ENCODE measurements around the gene MAST4.
"Not testable (repeated sequence)": the region's sequence is repeated elsewhere in the genome, so short reads cannot be mapped to it uniquely, and the experiment has no call there.

Gene MAST4

DNA sequence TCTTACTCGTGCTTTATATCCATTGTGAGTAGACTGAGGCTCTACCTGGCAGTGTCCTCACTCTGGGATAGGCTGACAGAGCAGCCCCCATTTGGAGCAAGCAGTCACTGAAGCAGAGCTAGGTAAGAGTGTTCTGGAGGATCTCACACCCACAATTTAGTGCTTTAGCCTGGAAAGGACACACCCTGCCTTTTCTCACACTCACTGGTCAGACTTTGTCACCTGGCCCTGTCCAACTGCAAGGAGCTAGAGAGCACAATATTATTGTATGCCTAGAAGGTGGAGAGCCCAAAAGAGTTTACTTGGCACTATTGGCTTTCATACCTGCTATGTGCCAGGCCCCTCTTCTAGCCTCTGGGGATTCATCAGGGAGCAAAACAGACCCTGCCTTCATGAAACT, 141.9 kb downstream of the MAST4 start:
- ATAC-seq (replicated peaks) (no peak), DNase-seq (no peak)
- no peaks in the 10 kb centered on the region for H3K9me3 Mint-ChIP-seq
- no peaks in the 10 kb centered on the region for H3K36me3 Mint-ChIP-seq (ENCODE audit: insufficient read depth)
- H3K4me1 Mint-ChIP-seq (ENCODE audit: low read depth in 2 of 2) = no peaks in the 10 kb centered on the region
- H3K27ac Mint-ChIP-seq = no peak overlapping the region
- no peak overlapping the region for H3K4me3 Mint-ChIP-seq
- peaks cover 22 to 61% of the 10 kb centered on the region in 2 donors for H3K27me3 Mint-ChIP-seq

DNA sequence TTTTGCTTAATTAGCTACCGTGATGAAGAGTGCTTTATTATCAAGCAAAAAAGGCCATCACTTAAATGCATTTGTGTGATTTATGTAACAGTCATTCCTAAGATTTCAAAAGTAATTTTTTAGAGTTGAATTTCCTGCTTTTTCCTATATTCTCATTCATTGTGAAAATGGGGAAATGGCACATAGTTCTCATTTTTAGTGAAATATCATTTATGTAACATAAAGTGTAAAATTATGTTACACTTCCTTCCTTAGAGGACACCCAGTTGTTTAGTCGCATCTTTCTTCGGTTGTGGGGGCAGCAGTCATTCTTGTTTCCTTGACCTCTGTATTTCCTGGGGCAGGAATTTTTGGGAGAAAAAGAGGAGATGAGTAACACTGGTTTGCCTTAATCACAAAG, 142.8 kb downstream of the MAST4 start:
- Mint-ChIP-seq H3K4me1 (ENCODE audit: low read depth in 2 of 2) (no peaks in the 10 kb centered on the region), H3K4me3 (no peak overlapping the region), H3K9me3 (no peaks in the 10 kb centered on the region), H3K36me3 (ENCODE audit: insufficient read depth) (peaks cover 2% of the 10 kb centered on the region), H3K27me3 (peaks cover 31 to 66% of the 10 kb centered on the region in 2 donors), H3K27ac (no peak overlapping the region)
- DNase-seq (no peak), ATAC-seq (replicated peaks) (no peak)

DNA sequence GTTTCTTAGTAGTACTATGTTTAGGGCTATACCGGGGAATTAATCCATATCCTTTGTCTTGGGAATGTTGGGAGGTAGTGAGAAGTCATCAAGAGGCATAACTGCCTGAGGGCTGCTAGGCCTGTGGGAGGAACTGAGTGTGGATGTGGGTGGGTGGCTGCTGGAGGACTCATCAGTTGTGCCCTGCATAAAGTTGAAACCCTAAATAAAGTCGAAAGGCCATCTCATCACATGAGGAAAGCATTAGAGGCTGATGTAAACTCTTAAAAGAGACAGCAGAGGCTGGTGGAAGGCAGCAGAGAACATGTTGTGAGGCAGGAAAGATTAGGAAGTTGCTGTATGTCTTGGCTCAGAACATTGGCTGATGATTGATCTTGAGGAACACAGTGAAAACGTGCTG, 143.8 kb downstream of the MAST4 start:
- no peak overlapping the region for H3K27ac Mint-ChIP-seq
- H3K27me3 Mint-ChIP-seq = peaks cover 34 to 69% of the 10 kb centered on the region in 2 donors

DNA sequence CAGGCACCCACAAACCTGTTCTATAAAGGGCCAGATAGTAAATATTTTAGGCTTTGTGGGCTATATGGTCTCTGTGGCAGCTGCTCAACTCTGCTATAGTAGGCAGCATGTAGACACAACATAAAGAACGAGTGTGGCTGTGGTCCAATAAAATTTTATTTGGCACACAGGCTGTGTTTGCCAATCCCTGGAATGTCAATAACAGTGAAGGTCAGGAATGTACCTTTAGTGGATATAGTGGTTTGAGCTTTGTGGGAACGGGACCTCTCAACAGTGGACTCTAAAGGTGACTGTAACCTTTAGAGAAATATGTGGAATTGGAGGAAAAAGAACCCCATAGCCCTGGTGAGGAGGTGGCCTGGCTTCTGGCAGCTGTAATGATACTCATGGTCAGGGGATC, 145.2 kb downstream of the MAST4 start:
- Mint-ChIP-seq H3K4me3 (no peak overlapping the region), H3K36me3 (ENCODE audit: insufficient read depth) (peaks cover 3% of the 10 kb centered on the region), H3K27ac (no peak overlapping the region), H3K9me3 (no peaks in the 10 kb centered on the region), H3K4me1 (ENCODE audit: low read depth in 2 of 2) (no peaks in the 10 kb centered on the region), H3K27me3 (peaks cover 49 to 77% of the 10 kb centered on the region in 2 donors)
- DNase-seq = no peak
- no peak for ATAC-seq (replicated peaks)

More for the DNA sequence above, 143.8 kb downstream of the MAST4 start:
- DNase-seq (no peak), ATAC-seq (replicated peaks) (no peak)
- no peaks in the 10 kb centered on the region for H3K4me1 Mint-ChIP-seq (ENCODE audit: low read depth in 2 of 2)
- H3K9me3 Mint-ChIP-seq = no peaks in the 10 kb centered on the region
- peaks cover 3% of the 10 kb centered on the region for H3K36me3 Mint-ChIP-seq (ENCODE audit: insufficient read depth)
- no peak overlapping the region for H3K4me3 Mint-ChIP-seq

DNA sequence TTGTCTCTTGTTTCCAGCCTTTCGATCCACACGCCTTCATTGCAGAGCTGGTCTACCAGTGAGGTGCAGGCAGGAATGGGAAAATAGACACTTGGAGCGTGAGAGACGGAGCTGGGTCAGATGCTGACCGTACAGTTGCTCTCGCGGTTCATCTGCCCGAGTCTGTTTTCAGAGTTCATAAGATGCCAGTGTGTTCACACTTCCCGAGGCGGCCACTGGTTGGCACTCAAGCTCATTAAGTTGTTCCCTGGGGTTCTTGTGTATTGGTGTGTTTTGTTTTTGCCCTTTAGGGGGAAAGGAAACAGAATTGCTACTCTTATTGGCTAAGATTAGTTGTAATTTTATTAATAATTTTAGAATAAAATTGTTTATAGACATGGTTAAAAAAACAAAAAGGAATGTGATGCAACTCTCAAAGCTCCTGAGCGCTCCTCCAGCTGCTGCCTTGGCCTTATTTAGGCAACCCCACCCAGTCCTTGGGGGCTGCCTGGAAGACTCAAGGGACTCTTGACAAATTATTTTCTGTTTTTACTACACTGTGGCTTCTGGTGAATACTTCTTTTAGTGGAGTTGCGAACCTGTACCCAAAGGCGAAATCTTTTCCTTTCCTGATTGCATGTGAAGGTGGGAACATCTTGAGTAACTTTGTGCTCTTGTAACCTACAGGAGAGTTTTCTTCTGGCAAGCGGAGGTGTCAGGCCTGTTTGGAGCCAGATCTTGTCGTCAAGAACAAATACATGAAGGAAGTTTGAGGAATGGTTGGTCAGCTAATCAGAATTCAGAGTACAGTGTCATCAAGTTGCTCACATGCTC, 146.1 kb downstream of the MAST4 start:
- ATAC-seq (replicated peaks) (no peak), DNase-seq (no peak)
- Mint-ChIP-seq H3K27ac (no peak overlapping the region), H3K9me3 (no peaks in the 10 kb centered on the region), H3K27me3 (peaks cover 57 to 81% of the 10 kb centered on the region in 2 donors), H3K36me3 (ENCODE audit: insufficient read depth) (peaks cover 3% of the 10 kb centered on the region), H3K4me3 (no peak overlapping the region), H3K4me1 (ENCODE audit: low read depth in 2 of 2) (no peaks in the 10 kb centered on the region)

DNA sequence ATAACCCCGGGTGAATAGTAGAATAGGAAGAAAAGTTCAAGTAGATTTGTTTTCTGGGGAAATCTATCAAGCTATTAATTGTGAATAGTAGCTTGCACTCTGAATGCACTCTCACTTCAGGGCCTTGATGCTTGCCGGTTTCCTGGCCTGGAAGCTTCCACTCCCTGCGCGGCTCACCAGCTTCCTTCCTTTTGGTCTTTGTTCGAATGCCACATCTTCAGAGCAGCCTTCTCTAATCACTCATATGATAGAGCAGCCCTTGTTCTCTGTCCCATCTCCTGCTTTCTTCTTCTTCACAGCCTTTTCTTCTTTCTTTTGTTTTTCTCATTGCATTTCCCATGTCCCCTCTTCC, 146.7 kb downstream of the MAST4 start:
- Mint-ChIP-seq H3K36me3 (ENCODE audit: insufficient read depth) (peaks cover 3% of the 10 kb centered on the region), H3K27ac (no peak overlapping the region), H3K9me3 (no peaks in the 10 kb centered on the region), H3K27me3 (peaks cover 62 to 81% of the 10 kb centered on the region in 2 donors), H3K4me3 (no peak overlapping the region), H3K4me1 (ENCODE audit: low read depth in 2 of 2) (no peaks in the 10 kb centered on the region)
- DNase-seq = no peak
- no peak for ATAC-seq (replicated peaks)

DNA sequence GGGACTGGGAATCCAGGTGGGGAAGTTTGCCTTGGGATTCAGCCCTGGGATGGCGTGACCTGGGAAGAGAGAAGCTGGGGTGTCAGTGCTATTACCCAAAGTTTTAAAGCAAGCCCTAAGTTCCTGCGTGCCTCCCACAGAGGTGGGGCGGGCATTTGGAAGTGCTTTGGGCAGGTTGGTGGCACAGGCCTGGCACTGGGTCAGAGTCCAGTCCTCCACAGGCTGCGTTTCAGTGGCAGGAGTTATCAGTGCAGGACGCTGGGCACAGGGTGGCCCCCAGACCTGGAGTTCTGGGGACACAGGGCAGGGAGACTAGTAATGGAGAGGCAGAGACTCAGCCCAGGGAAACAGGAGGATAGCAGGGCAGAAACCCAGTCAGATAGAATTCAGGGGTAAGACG, 147.2 kb downstream of the MAST4 start:
- DNase-seq (no peak), ATAC-seq (replicated peaks) (no peak)
- Mint-ChIP-seq H3K27me3 (peaks cover 63 to 81% of the 10 kb centered on the region in 2 donors), H3K9me3 (no peaks in the 10 kb centered on the region), H3K4me3 (no peak overlapping the region), H3K27ac (no peak overlapping the region), H3K4me1 (ENCODE audit: low read depth in 2 of 2) (no peaks in the 10 kb centered on the region), H3K36me3 (ENCODE audit: insufficient read depth) (peaks cover 3% of the 10 kb centered on the region)

DNA sequence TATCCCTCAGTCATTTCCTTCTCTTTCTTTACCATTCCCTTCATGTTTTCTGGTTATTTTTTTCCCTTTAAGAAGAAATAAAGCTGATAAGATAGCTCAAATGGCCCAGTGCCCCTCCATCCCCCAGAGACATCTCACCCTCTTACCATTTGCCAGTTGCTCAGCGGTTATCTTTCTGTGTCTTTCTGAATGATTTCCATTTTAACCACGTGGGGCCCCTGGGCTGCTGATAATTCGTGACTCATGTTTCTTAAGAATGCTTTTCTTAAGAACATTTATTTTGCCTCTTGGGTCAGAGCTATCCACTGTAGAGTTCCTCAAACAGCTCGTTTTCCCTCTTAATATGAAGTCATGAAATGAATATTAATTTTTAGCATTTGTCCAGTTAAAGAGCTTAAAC, 147.8 kb downstream of the MAST4 start:
- H3K4me3 Mint-ChIP-seq = no peak overlapping the region
- no peak overlapping the region for H3K27ac Mint-ChIP-seq
- H3K36me3 Mint-ChIP-seq (ENCODE audit: insufficient read depth) = peaks cover 3% of the 10 kb centered on the region
- peaks cover 66 to 84% of the 10 kb centered on the region in 2 donors for H3K27me3 Mint-ChIP-seq
- no peaks in the 10 kb centered on the region for H3K9me3 Mint-ChIP-seq
- no peak for DNase-seq
- no peaks in the 10 kb centered on the region for H3K4me1 Mint-ChIP-seq (ENCODE audit: low read depth in 2 of 2)
- ATAC-seq (replicated peaks) = no peak

DNA sequence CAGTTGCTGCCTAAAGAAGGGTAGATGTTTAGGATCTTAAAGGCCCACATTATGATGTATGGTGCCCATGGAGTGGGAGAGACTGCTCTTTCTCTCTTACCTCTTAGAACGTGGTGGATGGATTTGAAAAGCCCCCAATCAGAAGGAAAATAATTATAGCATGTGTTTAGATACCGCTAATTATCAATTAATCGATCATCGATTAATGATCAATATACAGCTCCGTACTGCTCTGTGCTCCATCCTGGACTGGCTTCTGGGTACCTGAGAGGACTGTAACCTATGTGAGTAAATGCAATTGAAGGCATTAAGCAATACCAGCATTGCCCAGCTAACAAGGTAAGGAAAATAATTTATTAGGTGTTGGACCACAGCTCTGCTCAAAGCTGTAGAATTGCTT, 149.1 kb downstream of the MAST4 start:
- DNase-seq = no peak
- Mint-ChIP-seq H3K9me3 (no peaks in the 10 kb centered on the region), H3K27ac (no peak overlapping the region), H3K4me1 (ENCODE audit: low read depth in 2 of 2) (no peaks in the 10 kb centered on the region), H3K36me3 (ENCODE audit: insufficient read depth) (peaks cover 3% of the 10 kb centered on the region), H3K27me3 (peaks cover 74 to 86% of the 10 kb centered on the region in 2 donors), H3K4me3 (no peak overlapping the region)
- ATAC-seq (replicated peaks) = no peak

DNA sequence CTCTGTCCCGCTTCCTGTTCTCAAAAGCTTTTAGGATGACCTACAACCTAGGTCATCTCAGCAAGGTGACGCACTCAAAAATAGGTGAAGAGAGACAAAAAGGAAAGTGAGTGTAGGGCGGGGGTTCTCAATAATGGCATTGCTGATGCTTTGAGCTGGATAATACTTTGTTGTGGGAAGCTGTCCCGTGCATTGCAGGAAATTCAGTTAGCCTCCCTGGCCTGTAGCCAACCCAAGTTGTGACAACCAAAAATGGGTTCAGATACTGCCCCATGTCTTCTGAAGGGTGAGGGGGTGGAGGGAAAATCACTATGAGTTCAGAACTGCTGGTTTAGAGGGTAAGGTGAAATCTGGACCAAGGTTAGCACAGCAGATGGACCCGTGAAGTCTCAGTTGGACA, 151.4 kb downstream of the MAST4 start:
- Mint-ChIP-seq H3K4me1 (ENCODE audit: low read depth in 2 of 2) (no peaks in the 10 kb centered on the region), H3K27ac (no peak overlapping the region)

DNA sequence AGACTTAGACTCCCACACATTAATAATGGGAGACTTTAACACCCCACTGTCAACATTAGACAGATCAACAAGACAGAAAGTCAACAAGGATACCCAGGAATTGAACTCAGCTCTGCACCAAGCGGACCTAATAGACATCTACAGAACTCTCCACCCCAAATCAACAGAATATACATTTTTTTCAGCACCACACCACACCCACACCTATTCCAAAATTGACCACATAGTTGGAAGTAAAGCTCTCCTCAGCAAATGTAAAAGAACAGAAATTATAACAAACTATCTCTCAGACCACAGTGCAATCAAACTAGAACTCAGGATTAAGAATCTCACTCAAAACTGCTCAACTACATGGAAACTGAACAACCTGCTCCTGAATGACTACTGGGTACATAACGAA, 156.5 kb downstream of the MAST4 start:
- H3K4me1 Mint-ChIP-seq (ENCODE audit: low read depth in 2 of 2); H3K4me3 Mint-ChIP-seq; H3K9me3 Mint-ChIP-seq; H3K27ac Mint-ChIP-seq; H3K36me3 Mint-ChIP-seq (ENCODE audit: insufficient read depth); DNase-seq; ATAC-seq (replicated peaks): not testable (repeated sequence)
- H3K27me3 Mint-ChIP-seq = peaks cover 46 to 51% of the 10 kb centered on the region in 2 donors

More for the DNA sequence above, 151.4 kb downstream of the MAST4 start:
- H3K36me3 Mint-ChIP-seq (ENCODE audit: insufficient read depth) = peaks cover 3% of the 10 kb centered on the region
- no peaks in the 10 kb centered on the region for H3K9me3 Mint-ChIP-seq
- DNase-seq (no peak), ATAC-seq (replicated peaks) (no peak)
- H3K4me3 Mint-ChIP-seq = no peak overlapping the region
- peaks cover 60 to 74% of the 10 kb centered on the region in 2 donors for H3K27me3 Mint-ChIP-seq

DNA sequence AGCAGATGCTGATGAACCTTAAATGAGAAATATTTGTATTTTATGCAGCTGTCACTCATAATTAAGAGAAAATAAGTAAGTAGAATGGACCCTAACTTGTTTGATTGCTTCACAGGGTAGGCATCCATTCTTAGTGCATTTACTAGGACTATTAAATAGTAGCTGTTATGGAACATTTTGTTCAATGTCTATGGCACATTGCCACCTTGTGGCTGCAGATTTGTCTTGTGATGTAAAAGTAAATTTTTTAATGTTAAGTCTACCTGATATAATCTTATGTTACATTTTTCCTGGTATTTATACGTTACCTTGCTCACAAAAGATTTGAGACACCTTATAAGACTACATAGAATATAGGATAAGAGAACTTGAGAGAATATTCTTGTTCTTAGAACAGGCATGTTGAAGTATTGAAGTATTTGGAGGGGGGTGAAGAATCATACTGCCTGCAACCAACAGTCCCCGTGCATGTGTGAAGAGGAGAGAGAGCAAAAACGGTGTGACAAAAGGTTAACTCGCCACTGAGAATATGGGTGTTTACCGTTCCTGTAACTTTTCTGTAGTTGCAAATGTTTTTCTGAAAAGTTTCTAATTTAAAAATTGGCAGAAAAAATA, 161.1 kb downstream of the MAST4 start:
- Mint-ChIP-seq H3K36me3 (ENCODE audit: insufficient read depth) (no peaks in the 10 kb centered on the region), H3K9me3 (no peaks in the 10 kb centered on the region), H3K27me3 (peaks cover 31 to 33% of the 10 kb centered on the region in 2 donors), H3K4me3 (no peak overlapping the region), H3K4me1 (ENCODE audit: low read depth in 2 of 2) (no peaks in the 10 kb centered on the region), H3K27ac (no peak overlapping the region)
- ATAC-seq (replicated peaks) (no peak), DNase-seq (peak in 1 of 3 experiments; percentile 2)

DNA sequence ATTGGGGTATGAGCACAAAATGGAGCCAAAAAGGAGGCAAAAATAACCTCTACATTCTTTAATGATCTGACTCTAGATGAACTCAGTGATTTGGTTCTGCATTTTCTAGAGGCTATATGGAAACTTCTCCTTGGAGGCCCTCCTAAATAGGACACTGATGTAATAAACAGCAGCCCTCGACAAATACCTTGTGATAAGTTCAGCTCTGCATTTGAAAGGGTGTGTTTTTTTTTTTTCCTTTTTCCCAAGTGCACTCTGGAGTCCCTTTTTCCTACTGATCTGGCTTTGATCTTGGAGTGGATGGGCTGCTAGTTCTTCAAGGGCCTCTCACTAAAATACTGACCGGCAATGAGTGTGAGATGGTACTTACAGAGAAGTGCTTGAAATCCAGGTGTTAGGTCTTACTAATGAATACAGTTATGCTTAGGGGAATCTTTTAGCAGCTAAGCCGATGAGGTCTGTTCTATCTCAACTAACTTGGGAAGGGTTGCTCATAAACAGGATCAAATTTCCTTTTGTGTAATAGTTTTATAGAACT, 161.7 kb downstream of the MAST4 start:
- Mint-ChIP-seq H3K27me3 (peaks cover 31 to 33% of the 10 kb centered on the region in 2 donors), H3K27ac (no peak overlapping the region), H3K36me3 (ENCODE audit: insufficient read depth) (no peaks in the 10 kb centered on the region), H3K4me3 (no peak overlapping the region), H3K9me3 (no peaks in the 10 kb centered on the region), H3K4me1 (ENCODE audit: low read depth in 2 of 2) (no peaks in the 10 kb centered on the region)
- DNase-seq (no peak), ATAC-seq (replicated peaks) (no peak)
